SHP77 (cell line): ENCODE results near the gene DTNA.

Source experiments
- DNase-seq, 2 experiments: peaks; one replicate each; lab custom pipeline; 2025; lab: John Stamatoyannopoulos, UW

DTNA gene

GRCh38 chr18:34772887-34773286 is 62.8 kb downstream of the DTNA start:
- no peak for DNase-seq

- no peak for DNase-seq
These were observed 63.3 kb downstream of the DTNA start for GRCh38 chr18:34773378-34773777.

GRCh38 chr18:34773961-34774766 is 64.1 kb downstream of the DTNA start:
- peak in 1 of 2 experiments; percentile 32 for DNase-seq

- no peak for DNase-seq
These were observed 65.4 kb downstream of the DTNA start for GRCh38 chr18:34775461-34775860.

GRCh38 chr18:34779112-34779511 is 69.0 kb downstream of the DTNA start:
- DNase-seq: no peak

GRCh38 chr18:34780856-34781255 is 70.8 kb downstream of the DTNA start:
- no peak for DNase-seq

- DNase-seq: no peak
These were observed 73.4 kb downstream of the DTNA start for GRCh38 chr18:34783501-34783900.

- DNase-seq: no peak
These were observed 76.2 kb downstream of the DTNA start for GRCh38 chr18:34786162-34786741.

- DNase-seq: peak; percentile 43 to 73
These were observed 77.9 kb downstream of the DTNA start for GRCh38 chr18:34787931-34788532.

- DNase-seq: no peak
These were observed 79.8 kb downstream of the DTNA start for GRCh38 chr18:34789768-34790344.

GRCh38 chr18:34794348-34794747 is 84.2 kb downstream of the DTNA start:
- no peak for DNase-seq

GRCh38 chr18:34795070-34795732 is 85.1 kb downstream of the DTNA start:
- DNase-seq: no peak

GRCh38 chr18:34796035-34796657 is 86.0 kb downstream of the DTNA start:
- no peak for DNase-seq

GRCh38 chr18:34799291-34799690 is 89.2 kb downstream of the DTNA start:
- DNase-seq: no peak

GRCh38 chr18:34800381-34800780 is 90.3 kb downstream of the DTNA start:
- DNase-seq: no peak

GRCh38 chr18:34801774-34802173 is 91.7 kb downstream of the DTNA start:
- no peak for DNase-seq

- DNase-seq: no peak
These were observed 92.9 kb downstream of the DTNA start for GRCh38 chr18:34802959-34803358.

- DNase-seq: no peak
These were observed 93.8 kb downstream of the DTNA start for GRCh38 chr18:34803877-34804400.

- DNase-seq: no peak
These were observed 95.2 kb downstream of the DTNA start for GRCh38 chr18:34805103-34805877.

- no peak for DNase-seq
These were observed 95.8 kb downstream of the DTNA start for GRCh38 chr18:34805878-34806351.

GRCh38 chr18:34806527-34806926 is 96.4 kb downstream of the DTNA start:
- DNase-seq: no peak
